LNCAP (cell line): ENCODE data around the gene RNF111.

Source experiments
- TF ChIP-seq, protein P1 (sequence below): fragments of 450-650 bp; IDR thresholded peaks from 2 replicates; pipeline ENCODE4 v1.5.1; 2017; ENCODE audit warnings: mild to moderate bottlenecking

The RNF111 gene

DNA sequence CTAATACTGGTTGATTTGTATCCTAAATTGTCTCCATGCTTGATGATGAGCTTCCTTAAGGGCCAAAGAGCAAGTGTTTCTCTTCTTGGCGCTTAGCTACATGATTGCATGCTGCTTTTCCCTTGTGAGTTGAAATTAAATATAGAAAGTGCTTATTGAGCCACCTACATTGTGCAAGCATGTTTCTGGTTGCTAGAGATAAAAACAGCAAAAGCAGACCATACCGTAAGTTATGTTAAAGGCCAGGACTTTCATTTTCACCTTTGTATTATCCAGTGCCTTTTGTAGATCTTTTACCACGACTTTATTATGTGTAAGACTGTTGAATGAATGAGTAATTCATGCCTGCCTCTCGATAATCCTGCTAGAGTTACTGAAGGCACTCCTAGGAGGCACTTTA lies 75.6 kb downstream of the RNF111 start:
- TF ChIP-seq, protein P1, sequence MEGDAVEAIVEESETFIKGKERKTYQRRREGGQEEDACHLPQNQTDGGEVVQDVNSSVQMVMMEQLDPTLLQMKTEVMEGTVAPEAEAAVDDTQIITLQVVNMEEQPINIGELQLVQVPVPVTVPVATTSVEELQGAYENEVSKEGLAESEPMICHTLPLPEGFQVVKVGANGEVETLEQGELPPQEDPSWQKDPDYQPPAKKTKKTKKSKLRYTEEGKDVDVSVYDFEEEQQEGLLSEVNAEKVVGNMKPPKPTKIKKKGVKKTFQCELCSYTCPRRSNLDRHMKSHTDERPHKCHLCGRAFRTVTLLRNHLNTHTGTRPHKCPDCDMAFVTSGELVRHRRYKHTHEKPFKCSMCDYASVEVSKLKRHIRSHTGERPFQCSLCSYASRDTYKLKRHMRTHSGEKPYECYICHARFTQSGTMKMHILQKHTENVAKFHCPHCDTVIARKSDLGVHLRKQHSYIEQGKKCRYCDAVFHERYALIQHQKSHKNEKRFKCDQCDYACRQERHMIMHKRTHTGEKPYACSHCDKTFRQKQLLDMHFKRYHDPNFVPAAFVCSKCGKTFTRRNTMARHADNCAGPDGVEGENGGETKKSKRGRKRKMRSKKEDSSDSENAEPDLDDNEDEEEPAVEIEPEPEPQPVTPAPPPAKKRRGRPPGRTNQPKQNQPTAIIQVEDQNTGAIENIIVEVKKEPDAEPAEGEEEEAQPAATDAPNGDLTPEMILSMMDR: no peak

DNA sequence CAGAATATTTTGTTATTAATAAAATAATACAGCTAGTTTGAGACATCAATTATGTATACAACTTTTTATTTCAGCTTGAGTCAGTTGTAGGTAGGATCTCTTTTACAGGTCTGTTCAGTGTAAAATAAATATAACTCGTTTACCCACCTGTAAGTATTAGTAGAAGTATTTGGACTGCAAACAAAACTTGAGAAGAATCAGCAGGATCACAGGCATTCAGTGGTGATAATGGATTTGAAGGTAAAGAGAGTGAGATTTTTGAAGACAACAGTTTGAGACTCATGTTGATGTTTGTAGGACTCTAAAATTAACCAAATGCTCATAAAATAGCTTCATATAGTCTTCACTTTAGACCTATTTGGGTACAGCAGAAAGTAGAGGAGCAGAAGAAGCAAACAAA lies 82.0 kb downstream of the RNF111 start:
- TF ChIP-seq, protein P1: no peak

DNA sequence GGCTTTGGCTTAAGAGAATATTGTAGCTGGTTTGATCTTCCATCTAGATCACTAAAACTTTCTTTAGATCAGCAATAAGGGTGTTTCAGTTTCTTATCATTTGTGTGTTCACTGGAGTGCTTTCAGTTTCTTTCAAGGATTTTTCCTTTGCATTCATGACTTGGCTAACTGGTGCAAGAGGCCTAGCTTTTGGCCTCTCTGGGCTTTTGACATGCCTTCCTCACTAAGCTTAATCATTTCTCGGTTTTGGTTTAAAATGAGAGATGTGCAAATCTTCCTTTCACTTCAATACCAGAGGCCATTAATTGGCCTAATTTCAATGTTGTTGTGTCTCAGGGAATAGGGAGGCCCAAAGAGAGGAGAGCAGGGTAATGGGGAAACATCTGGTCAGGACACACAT lies 87.1 kb downstream of the RNF111 start:
- TF ChIP-seq, protein P1: no peak

DNA sequence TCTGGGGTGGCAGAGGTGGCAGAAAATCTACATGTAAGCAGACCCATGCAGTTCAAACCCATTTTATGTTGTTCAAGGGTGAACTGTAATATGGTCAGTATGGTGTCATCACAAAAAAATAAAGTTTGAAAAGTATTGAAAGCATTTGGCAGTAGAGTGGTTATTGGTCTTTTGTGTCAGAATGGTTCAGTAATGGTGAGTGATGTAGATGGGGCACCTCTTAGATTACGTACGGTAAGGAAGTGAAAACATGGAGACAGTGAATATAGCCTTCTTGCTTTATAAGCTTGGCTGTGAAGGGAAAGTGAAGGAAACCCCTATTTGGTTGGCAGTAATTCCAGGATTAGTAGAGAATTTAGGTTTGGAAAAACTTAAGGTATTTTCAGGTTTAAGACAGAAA lies 100.3 kb downstream of the RNF111 start:
- TF ChIP-seq, protein P1: no peak

DNA sequence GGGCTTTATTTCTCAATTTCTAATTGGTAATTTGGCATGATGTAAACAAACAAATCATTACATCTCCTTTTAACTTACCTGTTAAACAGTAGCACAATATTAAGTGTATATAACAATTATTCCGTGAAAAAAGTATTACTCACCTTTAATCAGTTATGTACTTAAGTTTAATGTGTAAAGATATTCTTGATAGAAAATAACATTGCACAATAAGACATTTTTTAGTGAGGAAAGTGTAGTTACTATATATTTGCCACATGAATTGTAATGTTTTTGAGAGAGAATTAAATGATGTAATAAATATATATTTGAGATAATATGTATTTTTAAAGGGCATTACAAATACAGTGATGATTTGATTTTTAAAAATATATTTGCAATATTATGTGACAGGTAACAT lies 106.6 kb downstream of the RNF111 start:
- TF ChIP-seq, protein P1: no peak

DNA sequence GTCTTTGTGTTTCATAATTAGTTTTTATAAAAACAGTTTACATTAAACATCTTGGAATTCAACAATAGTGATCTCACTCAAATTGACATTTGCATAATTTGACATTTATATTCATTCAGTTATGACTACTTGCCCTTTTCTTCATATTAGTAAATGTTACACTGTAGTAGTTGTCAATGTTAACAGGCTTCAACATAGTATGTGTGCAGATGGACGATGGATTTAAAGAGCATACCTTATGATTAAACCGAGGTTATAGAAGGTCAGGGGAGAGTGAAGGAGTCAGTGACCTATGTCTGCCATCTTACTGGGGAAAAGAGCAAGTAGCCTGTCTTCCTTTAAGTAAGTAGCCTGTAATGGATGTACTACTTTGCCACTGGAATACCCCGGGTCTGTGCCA lies 109.0 kb downstream of the RNF111 start:
- TF ChIP-seq, protein P1: no peak

DNA sequence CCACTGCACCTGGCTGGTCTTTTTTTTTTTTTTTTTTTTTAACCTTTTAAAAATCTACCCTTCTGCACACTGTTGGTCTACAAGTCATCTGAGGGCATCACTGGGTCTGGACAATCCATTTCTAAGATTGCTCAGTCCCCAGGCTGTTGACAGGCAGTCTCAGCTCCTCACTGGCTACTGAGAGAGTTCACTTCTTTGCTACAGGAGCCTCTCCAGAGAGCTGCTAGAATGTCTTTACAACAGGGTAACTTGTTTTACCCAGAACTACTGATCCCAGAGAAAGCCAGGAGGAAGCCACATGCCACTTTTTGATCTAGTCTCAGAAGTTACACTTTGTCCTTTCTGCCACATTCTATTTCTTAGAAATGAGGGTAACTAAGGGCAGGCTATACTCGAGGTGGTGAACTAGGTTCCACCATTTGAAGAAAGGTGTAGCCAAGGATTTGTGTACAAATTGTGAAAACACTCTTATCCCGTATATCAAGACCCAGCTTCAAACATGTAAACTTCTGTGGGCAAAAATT lies 111.8 kb downstream of the RNF111 start:
- TF ChIP-seq, protein P1: no peak

DNA sequence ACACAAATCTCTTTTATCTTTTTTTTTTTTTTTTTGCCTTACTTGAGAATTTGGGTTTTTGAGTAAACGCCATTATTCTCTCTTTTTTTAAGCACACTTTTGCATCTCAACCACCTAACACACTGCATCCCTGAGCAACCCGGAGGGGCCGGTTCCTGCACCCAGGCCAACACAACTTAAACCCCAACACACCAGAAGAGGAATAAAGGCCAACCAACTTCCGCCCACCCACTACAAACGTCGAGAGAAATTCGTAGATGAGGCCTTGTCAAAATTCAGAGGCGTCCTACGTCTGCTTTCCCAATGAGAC lies 117.1 kb downstream of the RNF111 start:
- TF ChIP-seq, protein P1: no peak
